ENCODE results near the gene CECR2.
A peak's percentile ranks its signal among the peaks of the same experiment; 100 is the strongest.

Gene CECR2

GRCh38 chr22:17446698-17447097 is 77.4 kb downstream of the CECR2 start:
- H3K4me1 ChIP-seq (ENCODE audit: insufficient read depth, insufficient read length), result peaks cover 3% of the 10 kb centered on the region
- no peak for DNase-seq (ENCODE audit: low read depth, low spot score)
- TF ChIP-seq ZNF274 (IDR thresholded peaks at IDR 0.05; ENCODE audit: low read depth, low read length), result no peak
- TF ChIP-seq SUZ12 (IDR thresholded peaks at IDR 0.05; ENCODE audit: extremely low read depth, insufficient read depth, insufficient read length), result no peak
- no peak for TF ChIP-seq YY1 (IDR thresholded peaks at IDR 0.05; ENCODE audit: insufficient read depth, insufficient read length)
- H3K9me3 ChIP-seq (ENCODE audit: insufficient read depth, low read length), result no peaks in the 10 kb centered on the region; the same call in 1 of the 2 replicates
- H3K27me3 ChIP-seq (ENCODE audit: insufficient read depth, insufficient read length), result no peaks in the 10 kb centered on the region
- no peak overlapping the region for H3K9ac ChIP-seq (ENCODE audit: insufficient read length, low read depth)
- H3K36me3 ChIP-seq (ENCODE audit: insufficient read depth, insufficient read length, low read length), result peaks cover 2% of the 10 kb centered on the region
- H3K4me3 ChIP-seq (ENCODE audit: insufficient read length, low read depth), result no peak overlapping the region

GRCh38 chr22:17451316-17451715 is 82.1 kb downstream of the CECR2 start:
- no peak for DNase-seq (ENCODE audit: low read depth, low spot score)
- no peaks in the 10 kb centered on the region for H3K4me1 ChIP-seq (ENCODE audit: insufficient read depth, insufficient read length)
- no peak overlapping the region for H3K4me3 ChIP-seq (ENCODE audit: insufficient read length, low read depth)
- TF ChIP-seq YY1 (IDR thresholded peaks at IDR 0.05; ENCODE audit: insufficient read depth, insufficient read length) (no peak), SUZ12 (IDR thresholded peaks at IDR 0.05; ENCODE audit: extremely low read depth, insufficient read depth, insufficient read length) (no peak), ZNF274 (IDR thresholded peaks at IDR 0.05; ENCODE audit: low read depth, low read length) (no peak)
- H3K27me3 ChIP-seq (ENCODE audit: insufficient read depth, insufficient read length), result no peaks in the 10 kb centered on the region
- H3K9ac ChIP-seq (ENCODE audit: insufficient read length, low read depth), result no peak overlapping the region
- H3K36me3 ChIP-seq (ENCODE audit: insufficient read depth, insufficient read length, low read length), result no peaks in the 10 kb centered on the region
- H3K9me3 ChIP-seq (ENCODE audit: insufficient read depth, low read length), result peaks cover 10% of the 10 kb centered on the region

GRCh38 chr22:17460895-17461294 is 91.6 kb downstream of the CECR2 start:
- DNase-seq (ENCODE audit: low read depth, low spot score), result no peak
- Histone ChIP-seq H3K4me1 (ENCODE audit: insufficient read depth, insufficient read length) (peaks cover 2% of the 10 kb centered on the region), H3K9ac (ENCODE audit: insufficient read length, low read depth) (no peak overlapping the region), H3K36me3 (ENCODE audit: insufficient read depth, insufficient read length, low read length) (no peaks in the 10 kb centered on the region), H3K4me3 (ENCODE audit: insufficient read length, low read depth) (no peak overlapping the region), H3K9me3 (ENCODE audit: insufficient read depth, low read length) (no peaks in the 10 kb centered on the region), H3K27me3 (ENCODE audit: insufficient read depth, insufficient read length) (no peaks in the 10 kb centered on the region)
- TF ChIP-seq SUZ12 (IDR thresholded peaks at IDR 0.05; ENCODE audit: extremely low read depth, insufficient read depth, insufficient read length) (no peak), YY1 (IDR thresholded peaks at IDR 0.05; ENCODE audit: insufficient read depth, insufficient read length) (no peak), ZNF274 (IDR thresholded peaks at IDR 0.05; ENCODE audit: low read depth, low read length) (no peak)

- H3K27me3 ChIP-seq (ENCODE audit: insufficient read depth, insufficient read length), result no peaks in the 10 kb centered on the region
- no peak for TF ChIP-seq SUZ12 (IDR thresholded peaks at IDR 0.05; ENCODE audit: extremely low read depth, insufficient read depth, insufficient read length)
Measured at GRCh38 chr22:17470880-17471500, 101.7 kb downstream of the CECR2 start.

GRCh38 chr22:17471886-17472535 is 102.8 kb downstream of the CECR2 start:
- peak; percentile 16 for DNase-seq (ENCODE audit: low read depth, low spot score)
- Histone ChIP-seq H3K9ac (ENCODE audit: insufficient read length, low read depth) (no peak overlapping the region), H3K9me3 (ENCODE audit: insufficient read depth, low read length) (no peaks in the 10 kb centered on the region), H3K27me3 (ENCODE audit: insufficient read depth, insufficient read length) (no peaks in the 10 kb centered on the region), H3K4me3 (ENCODE audit: insufficient read length, low read depth) (no peak overlapping the region), H3K4me1 (ENCODE audit: insufficient read depth, insufficient read length) (peaks cover 2% of the 10 kb centered on the region), H3K36me3 (ENCODE audit: insufficient read depth, insufficient read length, low read length) (peaks cover 2% of the 10 kb centered on the region)
- no peak for TF ChIP-seq SUZ12 (IDR thresholded peaks at IDR 0.05; ENCODE audit: extremely low read depth, insufficient read depth, insufficient read length)
- TF ChIP-seq ZNF274 (IDR thresholded peaks at IDR 0.05; ENCODE audit: low read depth, low read length), result no peak
- no peak for TF ChIP-seq YY1 (IDR thresholded peaks at IDR 0.05; ENCODE audit: insufficient read depth, insufficient read length)

More at GRCh38 chr22:17470880-17471500, 101.7 kb downstream of the CECR2 start:
- no peak overlapping the region for H3K9ac ChIP-seq (ENCODE audit: insufficient read length, low read depth)
- H3K4me3 ChIP-seq (ENCODE audit: insufficient read length, low read depth), result no peak overlapping the region
- H3K36me3 ChIP-seq (ENCODE audit: insufficient read depth, insufficient read length, low read length), result peaks cover 2% of the 10 kb centered on the region
- no peaks in the 10 kb centered on the region for H3K9me3 ChIP-seq (ENCODE audit: insufficient read depth, low read length)
- DNase-seq (ENCODE audit: low read depth, low spot score), result no peak
- H3K4me1 ChIP-seq (ENCODE audit: insufficient read depth, insufficient read length), result peaks cover 1% of the 10 kb centered on the region

DNA sequence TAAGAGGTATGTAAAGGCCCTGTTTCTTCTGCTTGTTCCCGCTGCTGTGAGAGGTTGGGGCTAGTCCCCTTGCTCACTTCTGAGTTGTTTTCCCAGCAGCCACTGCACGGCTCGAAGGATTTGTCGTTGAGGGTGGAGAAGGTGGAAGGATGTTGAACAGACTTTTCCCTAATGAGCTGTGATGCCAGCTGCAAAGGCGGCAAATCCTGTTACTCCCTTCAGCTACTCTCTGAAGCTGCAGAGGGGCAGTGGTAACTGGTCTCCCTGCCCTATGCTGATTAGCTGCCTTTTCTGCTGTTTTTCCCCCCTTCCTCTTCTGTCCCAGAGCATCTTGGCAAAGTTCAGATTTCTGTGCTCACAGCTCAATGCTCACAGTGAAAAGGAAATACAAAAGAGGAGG is 103.7 kb downstream of the CECR2 start:
- no peaks in the 10 kb centered on the region for H3K27me3 ChIP-seq (ENCODE audit: insufficient read depth, insufficient read length)
- H3K4me3 ChIP-seq (ENCODE audit: insufficient read length, low read depth), result no peak overlapping the region
- H3K4me1 ChIP-seq (ENCODE audit: insufficient read depth, insufficient read length), result peaks cover 2% of the 10 kb centered on the region
- no peak overlapping the region for H3K9ac ChIP-seq (ENCODE audit: insufficient read length, low read depth)
- no peak for TF ChIP-seq YY1 (IDR thresholded peaks at IDR 0.05; ENCODE audit: insufficient read depth, insufficient read length)
- no peak for TF ChIP-seq ZNF274 (IDR thresholded peaks at IDR 0.05; ENCODE audit: low read depth, low read length)
- TF ChIP-seq SUZ12 (IDR thresholded peaks at IDR 0.05; ENCODE audit: extremely low read depth, insufficient read depth, insufficient read length), result no peak
- no peaks in the 10 kb centered on the region for H3K9me3 ChIP-seq (ENCODE audit: insufficient read depth, low read length)
- peaks cover 2% of the 10 kb centered on the region for H3K36me3 ChIP-seq (ENCODE audit: insufficient read depth, insufficient read length, low read length)
- DNase-seq (ENCODE audit: low read depth, low spot score), result no peak

GRCh38 chr22:17475318-17476230 is 106.3 kb downstream of the CECR2 start:
- no peak overlapping the region for H3K4me3 ChIP-seq (ENCODE audit: insufficient read length, low read depth)
- H3K4me1 ChIP-seq (ENCODE audit: insufficient read depth, insufficient read length), result peaks cover 2% of the 10 kb centered on the region
- H3K9ac ChIP-seq (ENCODE audit: insufficient read length, low read depth), result no peak overlapping the region
- H3K27me3 ChIP-seq (ENCODE audit: insufficient read depth, insufficient read length), result no peaks in the 10 kb centered on the region
- no peak for DNase-seq (ENCODE audit: low read depth, low spot score)
- H3K36me3 ChIP-seq (ENCODE audit: insufficient read depth, insufficient read length, low read length), result peaks cover 2% of the 10 kb centered on the region
- H3K9me3 ChIP-seq (ENCODE audit: insufficient read depth, low read length), result no peaks in the 10 kb centered on the region
- TF ChIP-seq ZNF274 (IDR thresholded peaks at IDR 0.05; ENCODE audit: low read depth, low read length) (no peak), SUZ12 (IDR thresholded peaks at IDR 0.05; ENCODE audit: extremely low read depth, insufficient read depth, insufficient read length) (no peak), YY1 (IDR thresholded peaks at IDR 0.05; ENCODE audit: insufficient read depth, insufficient read length) (no peak)
